Left cardiac atrium (tissue), 4 donors: ENCODE results near the gene KCTD21. TPM values are rescaled to one million over a fixed set of nuclear protein-coding genes. Genes with fewer than 3 reads are reported as not detected.
A peak's percentile ranks its signal among the peaks of the same experiment; 100 is the strongest.
"Not testable (repeated sequence)": the region's sequence is repeated elsewhere in the genome, so short reads cannot be mapped to it uniquely, and the experiment has no call there.

Experiments used
- ATAC-seq, 2 donors: fragments of 200-7000 bp; cut with Tn5 transposase; one replicate each; pipeline ENCODE4 v1.9.1; 2020; ENCODE audit warnings: mild to moderate bottlenecking in 2 of 2, moderate library complexity in 2 of 2
- DNase-seq: peaks from one replicate; pipeline ENCODE4 v3.0.0-alpha.2; 2020
- intact Hi-C, 2 donors: fragments of 100-400 bp; cut with DNase I; formaldehyde crosslinking; loops; one replicate each; pipeline versions ENCODE4 v1.14.1 to v1.15.1; 2022 to 2023
- long read RNA-seq: library from polyadenylated mRNA; unstranded; transcript quantifications from one replicate; pipeline ENCODE4 v2.0.0, GENCODE V29; 2021
- total RNA-seq, 2 donors: library from RNA; stranded (reverse); fragmentation: NEBNext Ultra II Directional; extraction: Animal tissue kit (Norgen Biotek cat#: 25700); gene quantifications; one replicate each; pipeline ENCODE4 v1.2.1, GENCODE V29; 2021
- donor health status: DM: no; HTN: yes; CAD: no.
- donor health status: DM: no; HTN: yes; CAD: no; lungs with severe emphysema.
- donor health status: DM: yes; HTN: yes; CAD: no.
- donor health status: Dilated cardiomyopathy.

Gene KCTD21
- total RNA-seq, result 1 to 10 TPM; 6.4 to 6.8 TPM
- long read RNA-seq, partial matches to known transcripts, result 0 of 7 reads
- long read RNA-seq, other reads (novel, unspliced or antisense), result 3 of 7 reads

- intact Hi-C loops, result loop anchor here in 1 of 2 donors (10.0 kb wide), 1 partner anchor 114 kb away; the partner anchor contains the start of gene NDUFC2
- ATAC-seq (peak; percentile 97), DNase-seq (peak; percentile 99)
Measured at GRCh38 chr11:78188286-78189173, at the start of gene KCTD21, which contains the start of gene USP35. KCTD21 (minus strand) TSS chr11:78188626; CDS start chr11:78174554, 14,072 bp downstream. USP35 (plus strand) TSS chr11:78188919; CDS start chr11:78196246, 7,327 bp downstream.

- intact Hi-C loops, result no loop called here
- no peak for DNase-seq
- ATAC-seq, result no peak
Measured at GRCh38 chr11:78237293-78238046, 49.0 kb upstream of the KCTD21 start.

- intact Hi-C loops, result loop anchor here in 1 of 2 donors (5.0 kb wide), 1 partner anchor 183 kb away; the partner anchor contains the start of gene GAB2
- ATAC-seq (no peak), DNase-seq (no peak)
Measured at GRCh38 chr11:78234006-78234405, 45.6 kb upstream of the KCTD21 start.

GRCh38 chr11:78233046-78233445 lies 44.6 kb upstream of the KCTD21 start:
- not testable (repeated sequence) for ATAC-seq, DNase-seq
- intact Hi-C loops, result loop anchor here in 1 of 2 donors (5.0 kb wide), 1 partner anchor 184 kb away; the partner anchor contains the start of gene GAB2

GRCh38 chr11:78231962-78232501 lies 43.6 kb upstream of the KCTD21 start:
- DNase-seq (no peak), ATAC-seq (peak in 1 of 2 donors; percentile 43)
- intact Hi-C loops, result loop anchor here in 1 of 2 donors (5.0 kb wide), 1 partner anchor 185 kb away; the partner anchor contains the start of gene GAB2

- ATAC-seq (peak; percentile 64 to 67), DNase-seq (no peak)
- intact Hi-C loops, result loop anchor here in 1 of 2 donors (5.0 kb wide), 1 partner anchor 187 kb away; the partner anchor contains the start of gene GAB2
Measured at GRCh38 chr11:78230161-78230877, 41.9 kb upstream of the KCTD21 start.

- ATAC-seq (no peak), DNase-seq (no peak)
- intact Hi-C loops, result loop anchor here (2.0 to 5.0 kb wide), 3 partner anchors 188 to 334 kb away; partner anchors contain the start of gene GAB2 (in 1 of the 2)
Measured at GRCh38 chr11:78229106-78229505, 40.7 kb upstream of the KCTD21 start.

- intact Hi-C loops, result loop anchor here (2.0 to 5.0 kb wide), 3 partner anchors 189 to 334 kb away; partner anchors contain the start of gene GAB2 (in 1 of the 2)
- DNase-seq (no peak), ATAC-seq (peak; percentile 50 to 60)
Measured at GRCh38 chr11:78228467-78228866, 40.0 kb upstream of the KCTD21 start.

GRCh38 chr11:78227921-78228320 lies 39.5 kb upstream of the KCTD21 start:
- intact Hi-C loops, result loop anchor here (2.0 to 5.0 kb wide), 3 partner anchors 189 to 335 kb away; partner anchors contain the start of gene GAB2 (in 1 of the 2)
- ATAC-seq, result no peak
- DNase-seq, result no peak

- intact Hi-C loops, result loop anchor here (5.0 kb wide), 2 partner anchors 190 to 335 kb away; partner anchors contain the start of gene GAB2 (in 1 of the 2)
- ATAC-seq, result no peak
- no peak for DNase-seq
Measured at GRCh38 chr11:78226684-78227680, 38.6 kb upstream of the KCTD21 start.

- intact Hi-C loops, result loop anchor here (5.0 kb wide), 2 partner anchors 192 to 337 kb away; partner anchors contain the start of gene GAB2 (in 1 of the 2)
- ATAC-seq (no peak), DNase-seq (no peak)
Measured at GRCh38 chr11:78224906-78225420, 36.5 kb upstream of the KCTD21 start.

GRCh38 chr11:78224506-78224905 lies 36.1 kb upstream of the KCTD21 start:
- intact Hi-C loops, result no loop called here
- DNase-seq (no peak), ATAC-seq (no peak)

GRCh38 chr11:78223320-78223954 lies 35.0 kb upstream of the KCTD21 start:
- DNase-seq (no peak), ATAC-seq (no peak)
- intact Hi-C loops, result no loop called here

GRCh38 chr11:78222726-78223125 lies 34.3 kb upstream of the KCTD21 start:
- DNase-seq, intact Hi-C loops, ATAC-seq: not testable (repeated sequence)

GRCh38 chr11:78221396-78222315 lies 33.2 kb upstream of the KCTD21 start:
- DNase-seq, result no peak
- no peak for ATAC-seq
- intact Hi-C loops, result no loop called here
